Fibroblast of the aortic adventitia (primary cell): ENCODE measurements around the gene NBAS. TPM values are rescaled to one million over a fixed set of nuclear protein-coding genes. Genes with fewer than 3 reads are reported as not detected.

ENCODE experiments used
- DNase-seq: peaks from one replicate; pipeline ENCODE4 v3.0.0-alpha.2; 2010; ENCODE audit warnings: low read depth
- H3K4me3 ChIP-seq: 2 replicates; pipeline ENCODE4 v1.5.1; 2011; ENCODE audit warnings: low read depth, mild to moderate bottlenecking, control low read depth, low read length, moderate library complexity
- CTCF ChIP-seq: IDR thresholded peaks from 2 replicates; pipeline ENCODE4 v1.5.1; 2011; ENCODE audit warnings: mild to moderate bottlenecking, low read length, control low read depth, inconsistent platforms; ENCODE audit not compliant: insufficient read depth
- total RNA-seq: library from RNA; depleted of rRNA; stranded (reverse); fragments of >200 nt; gene quantifications from 2 replicates; pipeline ENCODE4 v1.2.3, GENCODE V29; 2012; ENCODE audit warnings: low replicate concordance

NBAS gene
- total RNA-seq, 1 donor, result 76.0 TPM

- peak overlapping the region; percentile 49 for H3K4me3 ChIP-seq
- DNase-seq, result peak; percentile 95
- no peak for TF ChIP-seq CTCF
Observed at GRCh38 chr2:15169326-15170069, 391.6 kb downstream of the NBAS start.

- TF ChIP-seq CTCF, result no peak
- H3K4me3 ChIP-seq, result no peak overlapping the region
- DNase-seq, result no peak
Observed at GRCh38 chr2:15168116-15168515, 393.0 kb downstream of the NBAS start.

- no peak for TF ChIP-seq CTCF
- H3K4me3 ChIP-seq, result no peak overlapping the region
- DNase-seq, result no peak
Observed at GRCh38 chr2:15166878-15167277, 394.3 kb downstream of the NBAS start.

DNA sequence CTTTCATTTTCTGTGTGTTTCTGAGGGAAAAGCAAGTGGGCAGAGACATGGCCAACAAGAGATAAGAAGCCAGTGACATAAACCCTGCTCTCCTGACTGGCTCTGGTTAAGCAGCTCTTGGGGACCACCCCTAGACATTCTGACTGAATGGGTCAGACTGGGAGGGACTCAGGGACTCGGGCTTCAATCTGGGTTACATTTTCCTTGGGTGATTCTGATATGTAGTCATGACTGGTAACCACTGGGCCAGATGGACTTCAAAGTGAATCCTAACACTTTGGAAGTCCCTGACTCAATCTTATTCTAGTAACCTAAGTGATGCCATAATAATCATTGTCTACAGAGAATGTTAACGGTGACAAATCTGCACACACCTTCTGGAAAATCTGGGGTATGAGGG lies 397.8 kb downstream of the NBAS start:
- DNase-seq, result no peak
- no peak overlapping the region for H3K4me3 ChIP-seq
- TF ChIP-seq CTCF, result no peak

DNA sequence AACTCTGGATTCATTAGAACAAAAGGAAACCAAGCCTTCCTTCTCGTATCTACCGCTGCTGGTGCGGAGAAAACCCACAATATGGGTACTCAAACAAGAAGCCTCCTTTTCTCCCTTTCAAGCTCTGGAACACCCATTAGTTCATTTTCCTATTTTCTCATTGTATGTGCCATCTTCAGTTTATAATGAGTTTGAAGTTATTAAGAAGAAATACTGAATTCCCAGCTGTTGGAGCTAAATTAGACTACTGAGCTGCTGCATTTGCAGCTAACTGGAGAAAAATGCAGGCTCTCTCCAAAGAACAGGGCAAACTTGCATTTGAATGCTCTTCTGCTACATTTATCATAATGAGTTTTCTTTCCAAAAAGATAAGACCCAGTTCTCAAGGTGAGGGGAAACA lies 398.5 kb downstream of the NBAS start:
- H3K4me3 ChIP-seq, result no peak overlapping the region
- DNase-seq, result no peak
- TF ChIP-seq CTCF, result no peak

DNA sequence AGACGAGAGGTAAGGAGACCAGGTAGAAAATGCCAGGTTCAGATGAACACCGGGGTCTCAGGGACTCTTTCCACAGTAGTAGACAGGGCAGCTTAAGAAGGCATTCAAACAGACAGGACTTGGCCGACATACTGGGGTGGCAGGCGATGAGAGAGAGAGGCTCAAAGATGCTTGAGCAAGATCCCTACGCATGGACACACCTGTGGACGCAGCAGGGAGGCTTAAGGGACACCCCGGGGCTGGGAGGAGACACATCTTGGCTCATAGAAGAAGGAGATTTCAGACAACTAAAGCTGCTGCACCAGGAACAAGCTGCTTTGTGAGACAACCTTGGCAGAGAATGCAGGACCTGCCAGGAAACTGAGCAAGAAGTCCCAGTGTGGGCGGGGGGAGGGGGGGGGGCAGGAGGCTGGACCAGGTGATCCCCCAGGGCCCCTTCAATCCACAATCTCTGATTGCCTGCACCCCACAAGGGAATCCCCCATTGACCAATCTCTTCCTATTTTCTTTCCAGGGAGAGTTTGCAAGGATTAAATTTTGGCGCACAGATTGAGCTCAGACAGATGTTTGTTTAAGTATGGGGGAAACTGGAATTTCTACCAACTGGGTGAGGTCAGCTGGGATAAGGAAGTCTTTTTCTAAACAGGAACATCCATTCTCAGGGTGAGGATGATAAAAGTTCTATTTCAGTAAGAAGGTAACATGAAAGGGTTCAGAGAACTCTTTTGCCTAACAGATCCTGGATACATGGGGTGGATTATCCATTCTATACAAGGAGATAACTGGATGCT lies 400.7 kb downstream of the NBAS start:
- DNase-seq, result peak; percentile 59
- no peak overlapping the region for H3K4me3 ChIP-seq
- no peak for TF ChIP-seq CTCF
